SIG-M5 treated with dmso at 0.1 percent for 504 hours (cell line): ENCODE measurements around the gene FLRT1.

Experiments
- DNase-seq: peaks from one replicate; lab custom pipeline; 2025; ENCODE audit not compliant: unreplicated experiment; lab: John Stamatoyannopoulos, UW

FLRT1 gene

DNA sequence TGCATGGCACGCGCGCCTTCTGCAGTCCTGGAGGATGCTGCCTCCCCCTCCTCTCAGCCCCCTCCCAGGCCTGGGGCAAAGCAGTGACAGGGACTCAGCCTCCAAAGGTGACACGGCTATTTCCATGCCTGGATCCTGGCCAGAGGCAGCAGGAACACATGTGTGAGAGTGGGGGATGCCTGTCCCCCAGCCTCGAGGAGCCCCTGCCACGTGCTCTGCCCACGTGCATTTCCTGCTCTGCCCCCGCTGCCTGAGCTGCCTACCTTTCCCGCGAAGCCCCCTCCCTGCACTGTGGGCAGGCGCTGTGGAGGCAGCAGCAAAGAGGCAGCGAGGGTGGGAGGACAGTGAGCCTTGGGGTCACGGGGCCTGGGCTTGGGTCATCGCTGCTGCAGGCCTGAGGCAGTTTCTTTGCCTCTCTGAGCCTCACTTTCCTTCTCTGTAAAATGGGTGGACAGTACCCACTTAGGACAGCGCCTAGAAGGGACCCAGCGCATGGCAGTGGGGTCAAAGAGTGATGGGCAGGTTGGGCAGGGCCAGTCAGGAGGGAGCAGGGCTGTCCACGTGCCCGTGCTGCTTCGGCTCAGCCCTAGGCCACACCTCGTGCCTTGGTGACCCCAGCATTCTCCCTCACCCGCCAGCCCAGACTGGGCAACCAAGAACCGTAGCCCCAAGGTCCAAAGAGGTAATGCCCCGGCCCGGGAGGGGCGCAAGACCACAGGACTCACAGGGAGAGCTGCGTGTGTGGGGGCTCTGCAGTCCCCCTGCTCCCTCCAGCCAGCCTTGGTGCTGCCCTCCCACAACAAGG is 48.6 kb downstream of the FLRT1 start:
- DNase-seq: no peak

DNA sequence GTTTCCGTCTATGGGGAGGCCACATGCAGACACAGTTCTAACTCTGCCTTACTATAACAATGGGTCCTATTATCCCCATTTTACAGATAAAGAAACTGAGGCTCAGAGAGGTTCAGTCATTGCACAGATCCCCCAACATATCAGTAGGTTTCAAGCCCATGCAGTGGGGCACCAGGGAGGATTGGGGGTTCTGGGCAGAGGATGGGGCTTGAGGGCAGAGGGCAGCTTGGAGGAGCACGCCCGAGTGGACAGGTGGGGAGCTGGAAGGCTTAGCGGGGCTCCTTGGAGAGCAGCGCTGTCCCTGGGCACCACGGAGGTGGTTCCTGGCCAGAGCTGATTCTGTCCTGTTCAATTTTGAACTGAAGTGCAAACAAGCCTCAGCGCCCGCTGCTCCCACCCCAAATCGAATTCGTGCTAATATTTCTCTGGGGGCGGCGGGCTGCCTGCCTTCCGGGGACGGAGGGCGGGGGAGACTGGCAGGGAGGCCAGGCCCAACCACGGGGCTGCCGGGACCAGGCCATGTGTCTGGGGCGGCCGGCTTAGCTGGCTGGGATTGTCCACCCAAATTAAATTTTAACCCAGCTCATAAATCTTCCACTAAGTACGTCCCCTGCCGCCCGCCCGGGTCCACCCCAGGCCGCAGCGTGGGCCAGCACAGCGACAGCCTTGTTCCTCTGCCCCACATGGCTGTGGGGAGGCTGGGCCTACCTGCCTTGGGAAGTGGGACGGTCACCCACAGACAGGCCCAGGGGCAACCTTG is 49.4 kb downstream of the FLRT1 start:
- DNase-seq: no peak
